Ishikawa (cell line): ENCODE data around the gene GDPD4.
A peak's percentile ranks its signal among the peaks of the same experiment; 100 is the strongest.

Source experiments
- CEBPB ChIP-seq: IDR thresholded peaks from 2 replicates; pipeline ENCODE4 v1.6.1; 2012
- CREB1 ChIP-seq: IDR thresholded peaks from 2 replicates; pipeline ENCODE4 v1.6.1; 2012; ENCODE audit warnings: low read depth
- EGR1 ChIP-seq: IDR thresholded peaks from 2 replicates; pipeline ENCODE4 v1.6.1; 2012
- EP300 ChIP-seq: IDR thresholded peaks from 2 replicates; pipeline ENCODE4 v1.6.1; 2012; ENCODE audit warnings: borderline replicate concordance
- FOXM1 ChIP-seq: IDR thresholded peaks from 2 replicates; pipeline ENCODE4 v1.6.1; 2012; ENCODE audit warnings: low read depth, borderline replicate concordance
- NFIC ChIP-seq: IDR thresholded peaks from 2 replicates; pipeline ENCODE4 v1.6.1; 2012
- RAD21 ChIP-seq: IDR thresholded peaks from 2 replicates; pipeline ENCODE4 v1.6.1; 2012; ENCODE audit warnings: low read depth
- TAF1 ChIP-seq: IDR thresholded peaks from 2 replicates; pipeline ENCODE4 v1.6.1; 2012; ENCODE audit warnings: low read depth, mild to moderate bottlenecking
- TCF12 ChIP-seq: IDR thresholded peaks from 2 replicates; pipeline ENCODE4 v1.6.1; 2012; ENCODE audit warnings: low read depth
- TEAD4 ChIP-seq: IDR thresholded peaks from 2 replicates; pipeline ENCODE4 v1.6.1; 2012
- USF1 ChIP-seq: IDR thresholded peaks from 2 replicates; pipeline ENCODE4 v1.6.1; 2012
- YY1 ChIP-seq: IDR thresholded peaks from 2 replicates; pipeline ENCODE4 v1.6.1; 2012; ENCODE audit warnings: low read depth
- ZBTB7A ChIP-seq: IDR thresholded peaks from 2 replicates; pipeline ENCODE4 v1.6.1; 2012; ENCODE audit warnings: low read depth
- TF ChIP-seq, protein P1 (sequence below): IDR thresholded peaks from 2 replicates; pipeline ENCODE4 v1.6.1; 2012; ENCODE audit warnings: low read depth, mild to moderate bottlenecking
- TF ChIP-seq, protein P2 (sequence below): IDR thresholded peaks from 2 replicates; pipeline ENCODE4 v1.6.1; 2012

The GDPD4 gene

GRCh38 chr11:77207618-77208313 is 93.7 kb downstream of the GDPD4 start:
- TF ChIP-seq TEAD4 (no peak), CREB1 (no peak), USF1 (no peak), NFIC (no peak), CEBPB (no peak), FOXM1 (no peak), TCF12 (no peak), YY1 (no peak), RAD21 (no peak), EGR1 (no peak), TAF1 (no peak), ZBTB7A (no peak)

DNA sequence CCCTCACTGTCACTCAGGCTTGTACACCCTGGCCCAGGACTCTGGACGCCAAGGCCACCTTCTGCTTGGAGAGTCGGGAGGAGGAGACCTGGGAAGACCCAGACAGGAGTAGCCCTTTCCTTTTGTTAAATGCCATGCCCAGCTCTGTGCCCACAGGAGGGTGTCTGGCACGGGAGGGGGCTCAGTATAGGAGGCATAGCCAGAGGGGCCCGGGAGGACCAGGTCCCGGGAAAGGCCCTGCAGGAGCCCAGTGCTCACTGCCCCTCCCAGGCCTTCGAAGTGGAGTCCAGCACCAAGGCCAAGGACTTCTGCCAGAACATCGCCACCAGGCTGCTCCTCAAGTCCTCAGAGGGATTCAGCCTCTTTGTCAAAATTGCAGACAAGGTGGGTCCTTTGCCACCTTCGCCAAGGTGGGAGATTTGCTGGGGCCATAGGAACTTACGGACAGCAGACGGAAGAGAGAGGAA is 94.4 kb downstream of the GDPD4 start:
- TF ChIP-seq, protein P1, sequence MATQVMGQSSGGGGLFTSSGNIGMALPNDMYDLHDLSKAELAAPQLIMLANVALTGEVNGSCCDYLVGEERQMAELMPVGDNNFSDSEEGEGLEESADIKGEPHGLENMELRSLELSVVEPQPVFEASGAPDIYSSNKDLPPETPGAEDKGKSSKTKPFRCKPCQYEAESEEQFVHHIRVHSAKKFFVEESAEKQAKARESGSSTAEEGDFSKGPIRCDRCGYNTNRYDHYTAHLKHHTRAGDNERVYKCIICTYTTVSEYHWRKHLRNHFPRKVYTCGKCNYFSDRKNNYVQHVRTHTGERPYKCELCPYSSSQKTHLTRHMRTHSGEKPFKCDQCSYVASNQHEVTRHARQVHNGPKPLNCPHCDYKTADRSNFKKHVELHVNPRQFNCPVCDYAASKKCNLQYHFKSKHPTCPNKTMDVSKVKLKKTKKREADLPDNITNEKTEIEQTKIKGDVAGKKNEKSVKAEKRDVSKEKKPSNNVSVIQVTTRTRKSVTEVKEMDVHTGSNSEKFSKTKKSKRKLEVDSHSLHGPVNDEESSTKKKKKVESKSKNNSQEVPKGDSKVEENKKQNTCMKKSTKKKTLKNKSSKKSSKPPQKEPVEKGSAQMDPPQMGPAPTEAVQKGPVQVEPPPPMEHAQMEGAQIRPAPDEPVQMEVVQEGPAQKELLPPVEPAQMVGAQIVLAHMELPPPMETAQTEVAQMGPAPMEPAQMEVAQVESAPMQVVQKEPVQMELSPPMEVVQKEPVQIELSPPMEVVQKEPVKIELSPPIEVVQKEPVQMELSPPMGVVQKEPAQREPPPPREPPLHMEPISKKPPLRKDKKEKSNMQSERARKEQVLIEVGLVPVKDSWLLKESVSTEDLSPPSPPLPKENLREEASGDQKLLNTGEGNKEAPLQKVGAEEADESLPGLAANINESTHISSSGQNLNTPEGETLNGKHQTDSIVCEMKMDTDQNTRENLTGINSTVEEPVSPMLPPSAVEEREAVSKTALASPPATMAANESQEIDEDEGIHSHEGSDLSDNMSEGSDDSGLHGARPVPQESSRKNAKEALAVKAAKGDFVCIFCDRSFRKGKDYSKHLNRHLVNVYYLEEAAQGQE: peak; percentile 44; the same call in 1 of the 2 replicates
- no peak for TF ChIP-seq ZBTB7A

GRCh38 chr11:77206264-77207018 is 95.0 kb downstream of the GDPD4 start:
- TF ChIP-seq EP300 (no peak), TEAD4 (no peak), RAD21 (no peak), EGR1 (no peak), NFIC (no peak), CREB1 (no peak), CEBPB (no peak), USF1 (no peak), TAF1 (no peak), YY1 (no peak), TCF12 (no peak), FOXM1 (no peak), ZBTB7A (no peak)
- TF ChIP-seq, protein P2, sequence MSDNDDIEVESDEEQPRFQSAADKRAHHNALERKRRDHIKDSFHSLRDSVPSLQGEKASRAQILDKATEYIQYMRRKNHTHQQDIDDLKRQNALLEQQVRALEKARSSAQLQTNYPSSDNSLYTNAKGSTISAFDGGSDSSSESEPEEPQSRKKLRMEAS: no peak
- TF ChIP-seq, protein P1: no peak

GRCh38 chr11:77205467-77206263 is 95.8 kb downstream of the GDPD4 start:
- TF ChIP-seq RAD21 (no peak), CEBPB (no peak), TAF1 (no peak), EGR1 (no peak), USF1 (no peak), ZBTB7A (no peak), TEAD4 (no peak), FOXM1 (no peak), TCF12 (no peak), YY1 (no peak), CREB1 (no peak), NFIC (no peak), EP300 (no peak)
- TF ChIP-seq, protein P2: no peak
- TF ChIP-seq, protein P1: no peak
